Psoas muscle (tissue), 8 donors: ENCODE measurements around the gene CSNK1G1. TPM values are rescaled to one million over a fixed set of nuclear protein-coding genes. Genes with fewer than 3 reads are reported as not detected.
A peak's percentile ranks its signal among the peaks of the same experiment; 100 is the strongest.

ENCODE experiments used
- ATAC-seq, 4 donors: fragments of 200-7000 bp; cut with Tn5 transposase; one replicate each; pipeline ENCODE4 v1.9.1; 2020; ENCODE audit warnings: moderate library complexity in 3 of 4, mild to moderate bottlenecking in 2 of 4
- DNase-seq, 2 donors: peaks; one replicate each; pipeline ENCODE4 v3.0.0-alpha.2; 2020
- H3K27ac ChIP-seq: fragments of 200-600 bp; one replicate; pipeline ENCODE4 v1.8.0; 2022
- H3K27me3 ChIP-seq, 3 donors: fragments of 200-600 bp in 1 of 3; one replicate each; pipeline versions ENCODE4 v1.6.1 to v1.8.0; 2013 to 2022; ENCODE audit warnings: low read length in 2 of 3, mild to moderate bottlenecking in 2 of 3, moderate library complexity in 1 of 3; ENCODE audit not compliant: insufficient read depth in 3 of 3
- H3K36me3 ChIP-seq, 2 donors: fragments of 200-600 bp in 1 of 2; one replicate each; pipeline versions ENCODE4 v1.6.1 to v1.8.0; 2013 to 2022; ENCODE audit warnings: low read depth in 1 of 2, mild to moderate bottlenecking in 1 of 2, moderate library complexity in 1 of 2; ENCODE audit not compliant: insufficient read depth in 1 of 2
- H3K4me1 ChIP-seq: fragments of 200-600 bp; one replicate; pipeline ENCODE4 v1.8.0; 2022
- H3K4me3 ChIP-seq: fragments of 200-600 bp; one replicate; pipeline ENCODE4 v1.8.0; 2022; ENCODE audit warnings: mild to moderate bottlenecking
- H3K9me3 ChIP-seq: fragments of 200-600 bp; one replicate; pipeline ENCODE4 v1.8.0; 2022
- CTCF ChIP-seq: fragments of 200-600 bp; IDR thresholded peaks from one replicate; pipeline ENCODE4 v1.8.0; 2022; ENCODE audit warnings: antibody characterized with exemption
- WGBS, 3 donors: extraction: QIAGEN DNeasy Blood & Tissue Kit; methylation state at CpG; one replicate each; pipeline versions ENCODE4 v1.1.6 to v1.1.7; 2013; 5-methylcytosine and 5-hydroxymethylcytosine counted together
- intact Hi-C, 2 donors: fragments of 100-400 bp; cut with DNase I; formaldehyde crosslinking; loops; one replicate each; pipeline versions ENCODE4 v1.11.0 to v1.14.2; 2022
- polyA plus RNA-seq, 3 donors: library from polyadenylated mRNA; stranded (reverse); fragments of 200-250 nt; gene quantifications; one replicate each; pipeline ENCODE4 v1.2.3, GENCODE V29; 2013
- total RNA-seq, 4 donors: library from RNA; stranded (reverse); fragmentation: NEBNext Ultra II Directional in 2 of 4; extraction: Animal tissue kit (Norgen Biotek cat#: 25700) in 2 of 4; gene quantifications; one replicate each; pipeline versions ENCODE4 v1.2.1 to v1.2.4, GENCODE V29; 2021 to 2023
- donor health status: healthy with polysubstance abuse.
- donor health status: DM: no; HTN: no; CAD: no; lungs with moderate emphysema.
- donor health status: Bipolar disorder and iron deficiency.
- donor health status: healthy.
- donor health status: DM: yes; HTN: yes; CAD: no.
- donor health status: DM: no; HTN: no; CAD: no.
- donor health status: DM: no; HTN: no; CAD: no.
- donor health status: DM: yes; HTN: yes; CAD: no.

Gene CSNK1G1
- total and polyA plus RNA-seq, 7 donors, result 1.9 to 9.6 (median 7.1) TPM

GRCh38 chr15:64157599-64158125 is 198.3 kb downstream of the CSNK1G1 start:
- H3K4me3 ChIP-seq, result no peak overlapping the region
- DNase-seq, result no peak
- peaks cover 8 to 83% of the 10 kb centered on the region in 2 donors for H3K36me3 ChIP-seq
- intact Hi-C loops, result no loop called here
- no peak overlapping the region for H3K27ac ChIP-seq
- 71 to 93% (median 80%) methylated on average over 1 of the region's 1 CpG for WGBS, 3 donors
- no peak for TF ChIP-seq CTCF
- peaks cover 35% of the 10 kb centered on the region for H3K4me1 ChIP-seq
- H3K9me3 ChIP-seq, result no peaks in the 10 kb centered on the region
- no peak for ATAC-seq
- H3K27me3 ChIP-seq, result no peaks in the 10 kb centered on the region

GRCh38 chr15:64156652-64157331 is 199.2 kb downstream of the CSNK1G1 start:
- Histone ChIP-seq H3K27ac (no peak overlapping the region), H3K4me1 (peaks cover 38% of the 10 kb centered on the region), H3K27me3 (peaks cover 0 to 8% (median 0%) of the 10 kb centered on the region in 3 donors), H3K36me3 (peaks cover 7 to 81% of the 10 kb centered on the region in 2 donors), H3K4me3 (no peak overlapping the region), H3K9me3 (no peaks in the 10 kb centered on the region)
- intact Hi-C loops, result no loop called here
- no peak for ATAC-seq
- TF ChIP-seq CTCF, result no peak
- no peak for DNase-seq
- 81 to 84% (median 82%) methylated on average over 16 of the region's 16 CpGs for WGBS, 3 donors

GRCh38 chr15:64155802-64156651 is 199.9 kb downstream of the CSNK1G1 start:
- H3K27me3 ChIP-seq, result peaks cover 0 to 15% (median 4%) of the 10 kb centered on the region in 3 donors
- 87 to 88% (median 88%) methylated on average over 15 of the region's 15 CpGs for WGBS, 3 donors
- peaks cover 38% of the 10 kb centered on the region for H3K4me1 ChIP-seq
- ATAC-seq (no peak), DNase-seq (no peak)
- H3K27ac ChIP-seq, result no peak overlapping the region
- H3K36me3 ChIP-seq, result peaks cover 5 to 73% of the 10 kb centered on the region in 2 donors
- no peaks in the 10 kb centered on the region for H3K9me3 ChIP-seq
- TF ChIP-seq CTCF, result no peak
- intact Hi-C loops, result no loop called here
- H3K4me3 ChIP-seq, result no peak overlapping the region

GRCh38 chr15:64153480-64154367 is 202.2 kb downstream of the CSNK1G1 start:
- Histone ChIP-seq H3K4me3 (no peak overlapping the region), H3K9me3 (no peaks in the 10 kb centered on the region), H3K4me1 (peaks cover 26% of the 10 kb centered on the region), H3K36me3 (peaks cover 0 to 50% of the 10 kb centered on the region in 2 donors), H3K27me3 (peaks cover 0 to 15% (median 6%) of the 10 kb centered on the region in 3 donors), H3K27ac (peak overlapping the region; percentile 16)
- DNase-seq, result peak; percentile 89 to 95
- intact Hi-C loops, result no loop called here
- TF ChIP-seq CTCF, result peak; percentile 98
- peak; percentile 86 to 93 (median 91) for ATAC-seq
- 20 to 27% (median 21%) methylated on average over 12 of the region's 12 CpGs for WGBS, 3 donors
